Epidermal melanocyte (primary cell): Measurements from ENCODE around the gene SH3RF1.

Source experiments
- DNase-seq: peaks from one replicate; pipeline ENCODE4 v3.0.0; 2011; ENCODE audit warnings: low spot score; ENCODE audit not compliant: insufficient read length

SH3RF1 gene

GRCh38 chr4:169048868-169049414 is 221.8 kb downstream of the SH3RF1 start:
- DNase-seq, result no peak

- DNase-seq, result no peak
Observed at GRCh38 chr4:169047956-169048355, 222.8 kb downstream of the SH3RF1 start.

- DNase-seq, result no peak
Observed at GRCh38 chr4:169045862-169046584, 224.7 kb downstream of the SH3RF1 start.

GRCh38 chr4:169044714-169045447 is 225.9 kb downstream of the SH3RF1 start:
- DNase-seq, result no peak
